ENCODE results near the gene ANO4.

The ANO4 gene

DNA sequence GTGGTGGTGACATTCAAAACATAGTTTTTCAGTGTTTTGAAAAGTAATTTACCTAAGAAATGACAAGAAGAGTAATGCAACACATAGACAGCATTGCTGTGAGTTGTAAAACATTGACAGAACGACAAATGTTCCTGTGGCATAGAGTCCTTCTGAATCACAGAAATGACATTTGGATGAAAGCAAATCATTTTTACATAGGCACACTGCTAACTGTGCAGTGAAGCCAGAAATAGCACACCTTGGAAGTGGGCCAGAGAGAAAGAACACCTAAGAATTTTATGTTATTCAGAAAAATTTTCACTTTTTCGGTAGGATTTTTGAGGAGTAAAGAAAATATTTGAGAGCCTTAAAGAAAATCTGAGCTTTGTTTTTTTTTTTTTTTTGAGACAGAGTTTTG lies 100.6 kb downstream of the ANO4 start:
- H3K9me3 ChIP-seq: peaks cover 3% of the 10 kb centered on the region
- TF ChIP-seq, protein P1, sequence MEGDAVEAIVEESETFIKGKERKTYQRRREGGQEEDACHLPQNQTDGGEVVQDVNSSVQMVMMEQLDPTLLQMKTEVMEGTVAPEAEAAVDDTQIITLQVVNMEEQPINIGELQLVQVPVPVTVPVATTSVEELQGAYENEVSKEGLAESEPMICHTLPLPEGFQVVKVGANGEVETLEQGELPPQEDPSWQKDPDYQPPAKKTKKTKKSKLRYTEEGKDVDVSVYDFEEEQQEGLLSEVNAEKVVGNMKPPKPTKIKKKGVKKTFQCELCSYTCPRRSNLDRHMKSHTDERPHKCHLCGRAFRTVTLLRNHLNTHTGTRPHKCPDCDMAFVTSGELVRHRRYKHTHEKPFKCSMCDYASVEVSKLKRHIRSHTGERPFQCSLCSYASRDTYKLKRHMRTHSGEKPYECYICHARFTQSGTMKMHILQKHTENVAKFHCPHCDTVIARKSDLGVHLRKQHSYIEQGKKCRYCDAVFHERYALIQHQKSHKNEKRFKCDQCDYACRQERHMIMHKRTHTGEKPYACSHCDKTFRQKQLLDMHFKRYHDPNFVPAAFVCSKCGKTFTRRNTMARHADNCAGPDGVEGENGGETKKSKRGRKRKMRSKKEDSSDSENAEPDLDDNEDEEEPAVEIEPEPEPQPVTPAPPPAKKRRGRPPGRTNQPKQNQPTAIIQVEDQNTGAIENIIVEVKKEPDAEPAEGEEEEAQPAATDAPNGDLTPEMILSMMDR (IDR thresholded peaks at IDR 0.05; ENCODE audit: low read depth, low read length): no peak
- no peaks in the 10 kb centered on the region for H3K27me3 ChIP-seq
- H3K36me3 ChIP-seq: no peaks in the 10 kb centered on the region
- no peaks in the 10 kb centered on the region for H3K4me1 ChIP-seq
- H3K4me3 ChIP-seq (ENCODE audit: low read depth, low read length): no peak overlapping the region
- DNase-seq: no peak

DNA sequence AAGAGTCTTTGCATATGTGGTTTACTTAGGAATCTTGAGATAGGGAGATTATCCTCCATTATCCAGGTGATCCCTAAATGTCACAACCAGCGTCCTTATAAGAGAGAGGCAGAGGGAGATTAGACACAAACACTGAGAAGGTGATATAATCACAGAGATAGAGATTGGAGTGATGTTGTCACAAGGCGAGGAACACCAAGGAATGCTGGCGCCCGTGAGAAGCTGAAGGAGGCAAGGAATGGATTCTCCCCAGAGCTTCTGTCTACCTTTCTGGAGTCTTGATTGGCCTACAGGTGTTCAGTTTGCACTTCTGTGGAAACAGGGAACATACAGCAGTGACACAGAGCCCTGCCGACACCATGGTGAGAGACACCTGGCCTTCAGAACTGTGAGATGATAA lies 101.6 kb downstream of the ANO4 start:
- no peaks in the 10 kb centered on the region for H3K4me1 ChIP-seq

DNA sequence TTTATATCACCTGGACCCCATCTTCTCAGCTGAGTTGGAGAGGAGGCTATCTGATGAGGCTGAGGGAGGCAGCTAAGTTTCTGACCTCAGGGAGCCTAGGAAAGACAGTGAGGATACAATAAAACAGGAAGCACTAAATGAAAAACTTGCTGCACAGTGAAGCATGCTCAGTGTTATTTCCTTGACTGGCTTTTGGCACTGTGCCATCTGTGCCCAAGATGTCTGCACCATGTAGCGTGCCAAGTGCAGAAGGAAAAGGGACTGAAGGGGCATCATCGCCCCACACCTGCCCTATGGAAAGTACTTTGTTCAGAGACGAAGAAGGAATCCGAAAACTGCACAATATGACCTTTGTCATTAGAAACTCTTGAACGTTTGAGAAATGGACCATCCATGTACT lies 102.7 kb downstream of the ANO4 start:
- DNase-seq: no peak
- Histone ChIP-seq H3K4me3 (ENCODE audit: low read depth, low read length) (no peak overlapping the region), H3K36me3 (no peaks in the 10 kb centered on the region), H3K27me3 (no peaks in the 10 kb centered on the region), H3K4me1 (no peaks in the 10 kb centered on the region), H3K9me3 (peaks cover 3% of the 10 kb centered on the region)
- TF ChIP-seq, protein P1 (IDR thresholded peaks at IDR 0.05; ENCODE audit: low read depth, low read length): no peak

More for the DNA sequence above, 101.6 kb downstream of the ANO4 start:
- Histone ChIP-seq H3K27me3 (no peaks in the 10 kb centered on the region), H3K36me3 (no peaks in the 10 kb centered on the region), H3K9me3 (peaks cover 3% of the 10 kb centered on the region), H3K4me3 (ENCODE audit: low read depth, low read length) (no peak overlapping the region)
- DNase-seq: no peak
- TF ChIP-seq, protein P1 (IDR thresholded peaks at IDR 0.05; ENCODE audit: low read depth, low read length): no peak

DNA sequence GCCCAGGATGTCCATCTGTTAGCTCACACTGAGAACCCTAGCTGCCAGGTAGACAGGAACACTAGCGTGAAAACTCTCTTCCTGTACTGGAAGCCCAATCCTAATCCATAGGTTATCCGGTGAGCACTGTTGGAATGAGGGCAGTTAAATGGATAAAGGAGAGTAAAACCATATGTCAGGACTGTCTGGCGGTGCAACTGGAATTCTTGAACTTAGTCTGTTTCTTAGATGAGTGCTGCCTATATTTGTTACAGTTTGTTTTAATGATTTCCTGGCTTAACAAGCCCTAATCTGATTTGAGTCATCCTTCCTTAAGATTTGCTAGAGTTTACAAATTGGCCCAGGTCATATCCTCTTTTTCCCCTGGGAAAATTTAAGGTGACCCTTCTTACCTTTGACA lies 104.7 kb downstream of the ANO4 start:
- peaks cover 3% of the 10 kb centered on the region for H3K9me3 ChIP-seq
- no peaks in the 10 kb centered on the region for H3K36me3 ChIP-seq
- H3K4me1 ChIP-seq: no peaks in the 10 kb centered on the region
- H3K27me3 ChIP-seq: no peaks in the 10 kb centered on the region
- TF ChIP-seq, protein P1 (IDR thresholded peaks at IDR 0.05; ENCODE audit: low read depth, low read length): no peak
- DNase-seq: no peak
- no peak overlapping the region for H3K4me3 ChIP-seq (ENCODE audit: low read depth, low read length)

GRCh38 chr12:100900808-100901207 lies 106.2 kb downstream of the ANO4 start:
- DNase-seq: no peak
- TF ChIP-seq, protein P1 (IDR thresholded peaks at IDR 0.05; ENCODE audit: low read depth, low read length): no peak
- Histone ChIP-seq H3K36me3 (no peaks in the 10 kb centered on the region), H3K4me1 (no peaks in the 10 kb centered on the region), H3K27me3 (no peaks in the 10 kb centered on the region), H3K4me3 (ENCODE audit: low read depth, low read length) (no peak overlapping the region), H3K9me3 (peaks cover 3% of the 10 kb centered on the region)

DNA sequence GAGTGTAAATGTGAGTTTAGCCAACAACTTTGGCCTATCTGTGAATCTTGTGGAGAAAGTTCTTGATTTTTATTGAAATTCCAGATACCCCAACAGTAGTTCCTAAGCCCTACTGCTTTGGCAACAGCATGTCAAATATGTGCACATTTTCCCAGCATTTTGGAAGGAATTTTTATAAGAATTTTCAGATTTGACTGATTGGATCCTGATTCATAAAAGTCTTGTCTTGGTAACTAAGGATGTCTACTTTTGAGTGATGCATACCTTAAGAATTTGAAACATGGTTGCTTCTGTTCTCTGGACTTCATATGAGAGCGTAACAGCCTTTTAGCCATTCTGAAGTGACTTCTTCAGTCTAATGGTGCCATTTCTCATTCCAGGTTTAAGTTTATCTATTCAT lies 106.7 kb downstream of the ANO4 start:
- Histone ChIP-seq H3K4me1 (no peaks in the 10 kb centered on the region), H3K27me3 (no peaks in the 10 kb centered on the region), H3K36me3 (no peaks in the 10 kb centered on the region), H3K9me3 (peaks cover 3% of the 10 kb centered on the region), H3K4me3 (ENCODE audit: low read depth, low read length) (no peak overlapping the region)
- TF ChIP-seq, protein P1 (IDR thresholded peaks at IDR 0.05; ENCODE audit: low read depth, low read length): no peak
- DNase-seq: no peak

All from BE2C (cell line).